K562 (cell line): ENCODE data around the gene MCM7. TPM values are rescaled to one million over a fixed set of nuclear protein-coding genes. Genes with fewer than 3 reads are reported as not detected.

Experiments used
- ATAC-seq: fragments of 200-7000 bp; cut with Tn5 transposase; 3 replicates; pipeline ENCODE4 v1.9.1; 2020; ENCODE audit warnings: moderate library complexity
- BruUV-seq: library from RNA; stranded (reverse); fragments of 400-500 nt; replicated peaks from 2 replicates; lab custom pipeline; 2021; lab: Mats Ljungman, UMichigan
- CTCF ChIA-PET: fragments of 300-600 bp; formaldehyde crosslinking; extraction: SDS; loops from one replicate; lab custom pipeline; 2021; ENCODE audit warnings: low intra/inter-chr PET ratio; lab: Yijun Ruan, JAX
- POLR2A ChIA-PET: fragments of 300-600, 350-650 bp; sonication (Branson Sonifier 250); formaldehyde crosslinking; extraction: SDS; loops from one replicate; lab custom pipeline; 2021; ENCODE audit warnings: antibody characterized with exemption, inconsistent platforms; lab: Yijun Ruan, JAX
- DNase-seq, 4 experiments: peaks; one replicate each; pipeline versions ENCODE4 v3.0.0 to v3.0.0-alpha.2; 2011 to 2018; ENCODE audit warnings: low spot score in 3 of 4, mixed read lengths in 3 of 4; ENCODE audit errors: extremely low read depth in 1 of 4
- FAIRE-seq: peaks from 2 replicates; lab custom pipeline; 2011; peaks lifted over from hg19 to GRCh38; lab: Jason Lieb, UNC
- H2AFZ ChIP-seq: 2 replicates; pipeline ENCODE4 v1.6.0; 2011; ENCODE audit warnings: low read depth, low read length, control low read depth, inconsistent platforms
- H3K27ac ChIP-seq: fragments of 200-600 bp; 3 replicates; pipeline ENCODE4 v1.8.0; 2011; ENCODE audit warnings: low read depth, mild to moderate bottlenecking, control low read depth, inconsistent platforms, low read length, moderate library complexity, mixed read lengths; ENCODE audit errors: extremely low read depth
- H3K27me3 ChIP-seq, 2 experiments: fragments of 300-600 bp in 1 of 2; 2 replicates in 1 of 2; 3 replicates in 1 of 2; pipeline versions ENCODE4 v1.6.0 to v1.8.0; 2011; ENCODE audit warnings: inconsistent platforms in 2 of 2, low read length in 2 of 2, mild to moderate bottlenecking in 1 of 2, mixed read lengths in 1 of 2, moderate library complexity in 1 of 2; ENCODE audit not compliant: control insufficient read depth in 2 of 2, insufficient read depth in 2 of 2
- H3K36me3 ChIP-seq: fragments of 300-600 bp; 3 replicates; pipeline ENCODE4 v1.8.0; 2011; ENCODE audit warnings: mild to moderate bottlenecking, low read length, inconsistent platforms; ENCODE audit not compliant: control insufficient read depth, insufficient read depth
- H3K4me1 ChIP-seq, 2 experiments: fragments of 200-600 bp in 1 of 2; replicated peaks in 1 of 2; 2 replicates in 1 of 2; 3 replicates in 1 of 2; pipeline versions ENCODE4 v1.5.1 to v1.8.0; 2011; ENCODE audit warnings: inconsistent platforms in 2 of 2, low read length in 2 of 2, mild to moderate bottlenecking in 1 of 2, mixed read lengths in 1 of 2, moderate library complexity in 1 of 2; ENCODE audit not compliant: control insufficient read depth in 2 of 2, insufficient read depth in 2 of 2
- H3K4me2 ChIP-seq: 2 replicates; pipeline ENCODE4 v1.6.1; 2011; ENCODE audit warnings: low read length, control low read depth, inconsistent platforms, mixed read lengths; ENCODE audit not compliant: insufficient read depth
- H3K4me3 ChIP-seq: fragments of 200-600 bp; sonication (generic), shearing (Covaris generic); 2 replicates; pipeline ENCODE4 v1.5.1; 2016; ENCODE audit warnings: control low read depth, inconsistent platforms
- H3K79me2 ChIP-seq: fragments of 200-600 bp; 3 replicates; pipeline ENCODE4 v1.8.0; 2011; ENCODE audit warnings: low read length, inconsistent platforms; ENCODE audit not compliant: control insufficient read depth, insufficient read depth
- H3K9ac ChIP-seq, 2 experiments: 2 replicates each; pipeline versions ENCODE4 v1.6.0 to v1.6.1; 2011; ENCODE audit warnings: low read depth in 2 of 2, low read length in 2 of 2, control low read depth in 1 of 2, inconsistent platforms in 1 of 2, mild to moderate bottlenecking in 1 of 2, mixed read lengths in 1 of 2; ENCODE audit not compliant: insufficient read depth in 1 of 2
- H3K9me1 ChIP-seq: one replicate; pipeline ENCODE4 v1.6.0; 2011; ENCODE audit warnings: inconsistent platforms, mild to moderate bottlenecking, low read length, moderate library complexity; ENCODE audit not compliant: control insufficient read depth, insufficient read depth
- H3K9me3 ChIP-seq: replicated peaks from 2 replicates; pipeline ENCODE4 v1.5.1; 2011; ENCODE audit warnings: low read depth, low read length, inconsistent platforms; ENCODE audit not compliant: control insufficient read depth, insufficient read depth
- H4K20me1 ChIP-seq: replicated peaks from 2 replicates; pipeline ENCODE4 v1.6.1; 2011; ENCODE audit warnings: low read length, inconsistent platforms, mixed read lengths; ENCODE audit not compliant: control insufficient read depth, insufficient read depth
- ZBED1 ChIP-seq: IDR thresholded peaks from 2 replicates; pipeline ENCODE4 v1.6.1; 2014
- WGBS: fragments of 100-300 bp; shearing (Covaris generic); methylation state at CpG from one replicate; pipeline ENCODE4 v1.1.6; 2016; ENCODE audit warnings: low coverage, mixed read lengths; ENCODE audit not compliant: insufficient coverage; ENCODE audit errors: missing lambda C conversion rate; 5-methylcytosine and 5-hydroxymethylcytosine counted together
- in situ Hi-C: fragments of 300-500 bp; cut with MboI; formaldehyde crosslinking; loops from 4 replicates; pipeline ENCODE4 v1.15.0; 2018; ENCODE audit warnings: inconsistent platforms, mixed read lengths
- intact Hi-C: fragments of 100-400 bp; cut with micrococcal nuclease; formaldehyde crosslinking; loops from 2 replicates; pipeline ENCODE4 v1.14.2; 2022
- polyA plus RNA-seq, 8 experiments: library from polyadenylated mRNA; depleted of rRNA in 4 of 8; stranded (reverse) in 5 of 8; unstranded in 3 of 8; fragments of >200 nt; fragmentation: Nextera tagmentation in 2 of 8; fragmentation: Illumina TruSeq in 1 of 8; extraction: Ambion mirVana in 2 of 8; extraction: Trizol in 1 of 8; gene quantifications; 2 replicates each; pipeline versions ENCODE4 v1.2.1 to v1.2.3, GENCODE V29; 2011 to 2014; ENCODE audit warnings: inconsistent platforms in 1 of 8, missing spikeins in 1 of 8
- total RNA-seq, 7 experiments: library from RNA; depleted of rRNA in 6 of 7; stranded (reverse); fragments of >200 nt in 6 of 7; fragmentation: Illumina TruSeq in 2 of 7; extraction: Trizol in 2 of 7; gene quantifications; 2 replicates each; pipeline versions ENCODE4 v1.2.1 to v1.2.3, GENCODE V29; 2011 to 2021; ENCODE audit warnings: low replicate concordance in 1 of 7
- TF ChIP-seq, protein P1 (sequence below): sonication (generic); formaldehyde crosslinking; IDR thresholded peaks from 2 replicates; pipeline ENCODE4 v1.8.0; 2022; ENCODE audit warnings: mild to moderate bottlenecking, missing genetic modification reagents
- TF ChIP-seq, protein P2 (sequence below): sonication (generic); formaldehyde crosslinking; IDR thresholded peaks from 2 replicates; pipeline ENCODE4 v1.5.0; 2020; ENCODE audit warnings: missing genetic modification reagents
- TF ChIP-seq, protein P3 (sequence below): sonication (generic); formaldehyde crosslinking; IDR thresholded peaks from 2 replicates; pipeline ENCODE4 v1.8.1; 2023; ENCODE audit warnings: mild to moderate bottlenecking, missing genetic modification reagents

Gene MCM7
- total and polyA plus RNA-seq, 9 of the 15 experiments (the other 6 are each of a cell fraction or from before 2014, with no cell fraction given), result 329 to 856 (median 437) TPM

DNA sequence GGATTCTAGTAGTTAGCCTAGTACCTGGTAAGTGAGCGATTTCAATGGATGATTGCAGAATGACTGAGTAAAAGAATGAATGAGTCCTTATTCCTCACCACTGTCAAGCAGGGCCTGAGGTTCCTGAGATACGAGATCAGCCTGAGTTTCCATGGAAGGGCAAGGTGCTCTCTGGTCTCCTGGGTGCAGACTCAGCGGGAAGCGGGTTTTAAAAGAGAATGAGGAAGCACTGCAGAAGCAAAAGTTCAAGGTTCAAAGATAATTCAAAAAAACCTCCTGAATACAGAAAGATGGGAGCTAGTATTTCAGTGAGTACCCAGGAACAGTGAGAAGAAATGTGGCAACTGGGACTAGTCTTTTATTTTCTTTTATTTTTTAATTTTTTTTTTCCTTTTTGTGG lies 24.0 kb downstream of the MCM7 start:
- no peaks in the 10 kb centered on the region for H4K20me1 ChIP-seq
- BruUV-seq, result no TSS peak
- no peak overlapping the region for H3K9ac ChIP-seq
- H3K36me3 ChIP-seq, result peaks cover 79% of the 10 kb centered on the region
- 100% methylated on average over 4 of the region's 4 CpGs for WGBS
- H3K4me1 ChIP-seq, result peaks cover 2 to 16% of the 10 kb centered on the region in 2 experiments; a peak in 3 of 5 replicates
- intact Hi-C loops, result no loop called here
- no peaks in the 10 kb centered on the region for H3K27me3 ChIP-seq
- H2AFZ ChIP-seq, result no peak overlapping the region
- no peak for TF ChIP-seq ZBED1
- TF ChIP-seq, protein P1, sequence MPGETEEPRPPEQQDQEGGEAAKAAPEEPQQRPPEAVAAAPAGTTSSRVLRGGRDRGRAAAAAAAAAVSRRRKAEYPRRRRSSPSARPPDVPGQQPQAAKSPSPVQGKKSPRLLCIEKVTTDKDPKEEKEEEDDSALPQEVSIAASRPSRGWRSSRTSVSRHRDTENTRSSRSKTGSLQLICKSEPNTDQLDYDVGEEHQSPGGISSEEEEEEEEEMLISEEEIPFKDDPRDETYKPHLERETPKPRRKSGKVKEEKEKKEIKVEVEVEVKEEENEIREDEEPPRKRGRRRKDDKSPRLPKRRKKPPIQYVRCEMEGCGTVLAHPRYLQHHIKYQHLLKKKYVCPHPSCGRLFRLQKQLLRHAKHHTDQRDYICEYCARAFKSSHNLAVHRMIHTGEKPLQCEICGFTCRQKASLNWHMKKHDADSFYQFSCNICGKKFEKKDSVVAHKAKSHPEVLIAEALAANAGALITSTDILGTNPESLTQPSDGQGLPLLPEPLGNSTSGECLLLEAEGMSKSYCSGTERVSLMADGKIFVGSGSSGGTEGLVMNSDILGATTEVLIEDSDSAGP, result no peak
- TF ChIP-seq, protein P2, sequence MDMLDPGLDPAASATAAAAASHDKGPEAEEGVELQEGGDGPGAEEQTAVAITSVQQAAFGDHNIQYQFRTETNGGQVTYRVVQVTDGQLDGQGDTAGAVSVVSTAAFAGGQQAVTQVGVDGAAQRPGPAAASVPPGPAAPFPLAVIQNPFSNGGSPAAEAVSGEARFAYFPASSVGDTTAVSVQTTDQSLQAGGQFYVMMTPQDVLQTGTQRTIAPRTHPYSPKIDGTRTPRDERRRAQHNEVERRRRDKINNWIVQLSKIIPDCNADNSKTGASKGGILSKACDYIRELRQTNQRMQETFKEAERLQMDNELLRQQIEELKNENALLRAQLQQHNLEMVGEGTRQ (CRISPR knock-in tag), result no peak
- TF ChIP-seq, protein P3, sequence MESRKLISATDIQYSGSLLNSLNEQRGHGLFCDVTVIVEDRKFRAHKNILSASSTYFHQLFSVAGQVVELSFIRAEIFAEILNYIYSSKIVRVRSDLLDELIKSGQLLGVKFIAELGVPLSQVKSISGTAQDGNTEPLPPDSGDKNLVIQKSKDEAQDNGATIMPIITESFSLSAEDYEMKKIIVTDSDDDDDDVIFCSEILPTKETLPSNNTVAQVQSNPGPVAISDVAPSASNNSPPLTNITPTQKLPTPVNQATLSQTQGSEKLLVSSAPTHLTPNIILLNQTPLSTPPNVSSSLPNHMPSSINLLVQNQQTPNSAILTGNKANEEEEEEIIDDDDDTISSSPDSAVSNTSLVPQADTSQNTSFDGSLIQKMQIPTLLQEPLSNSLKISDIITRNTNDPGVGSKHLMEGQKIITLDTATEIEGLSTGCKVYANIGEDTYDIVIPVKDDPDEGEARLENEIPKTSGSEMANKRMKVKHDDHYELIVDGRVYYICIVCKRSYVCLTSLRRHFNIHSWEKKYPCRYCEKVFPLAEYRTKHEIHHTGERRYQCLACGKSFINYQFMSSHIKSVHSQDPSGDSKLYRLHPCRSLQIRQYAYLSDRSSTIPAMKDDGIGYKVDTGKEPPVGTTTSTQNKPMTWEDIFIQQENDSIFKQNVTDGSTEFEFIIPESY (CRISPR knock-in tag), result 0 out of 2 replicates have a peak, but pooled peaks have one; percentile 22
- peaks cover 50% of the 10 kb centered on the region for H3K79me2 ChIP-seq
- no peak overlapping the region for H3K4me3 ChIP-seq
- H3K9me1 ChIP-seq, result peaks cover 4% of the 10 kb centered on the region
- H3K4me2 ChIP-seq, result no peak overlapping the region
- no peak for FAIRE-seq
- H3K9me3 ChIP-seq, result peaks cover 32% of the 10 kb centered on the region
- ChIA-PET POLR2A (interaction anchor here (1.3 kb wide), 1 partner anchor 10 kb away, joined by 3 read pairs; no protein-coding TSS in a partner anchor), CTCF (no interaction called here)
- H3K27ac ChIP-seq, result no peak overlapping the region
- no peak for DNase-seq
- in situ Hi-C loops, result no loop called here
- no peak for ATAC-seq
